H9 (cell line): ENCODE data around the gene PTTG1IP. TPM values are rescaled to one million over a fixed set of nuclear protein-coding genes. Genes with fewer than 3 reads are reported as not detected.

Source experiments
- DNase-seq: peaks from one replicate; pipeline ENCODE4 v3.0.0-alpha.2; 2017
- H2AFZ ChIP-seq: one replicate; pipeline ENCODE4 v1.6.1; 2013; ENCODE audit warnings: mild to moderate bottlenecking, low read length, control low read depth, moderate library complexity
- H2AK5ac ChIP-seq: 2 replicates; pipeline ENCODE4 v1.6.1; 2013; ENCODE audit warnings: low read length, control low read depth, mixed read lengths; ENCODE audit not compliant: insufficient read length
- H2BK120ac ChIP-seq: one replicate; pipeline ENCODE4 v1.6.1; 2013; ENCODE audit warnings: low read depth, mild to moderate bottlenecking, low read length, control low read depth, inconsistent platforms; ENCODE audit not compliant: poor library complexity, severe bottlenecking
- H2BK12ac ChIP-seq: 2 replicates; pipeline ENCODE4 v1.6.1; 2013; ENCODE audit warnings: low read length, control low read depth, mixed read lengths, low read depth; ENCODE audit not compliant: insufficient read length
- H2BK15ac ChIP-seq: 2 replicates; pipeline ENCODE4 v1.6.1; 2013; ENCODE audit warnings: low read depth, low read length, control low read depth
- H2BK20ac ChIP-seq: one replicate; pipeline ENCODE4 v1.6.1; 2013; ENCODE audit warnings: low read depth, mild to moderate bottlenecking, low read length, control low read depth, inconsistent platforms; ENCODE audit not compliant: poor library complexity, severe bottlenecking
- H2BK5ac ChIP-seq: 2 replicates; pipeline ENCODE4 v1.6.1; 2013; ENCODE audit warnings: low read length, control low read depth, mixed read lengths; ENCODE audit not compliant: insufficient read length
- H3K14ac ChIP-seq: 2 replicates; pipeline ENCODE4 v1.6.1; 2013; ENCODE audit warnings: low read length, control low read depth; ENCODE audit not compliant: insufficient read depth
- H3K18ac ChIP-seq: 2 replicates; pipeline ENCODE4 v1.6.1; 2013; ENCODE audit warnings: low read depth, mild to moderate bottlenecking, mixed read lengths, low read length, control low read depth; ENCODE audit not compliant: insufficient read length
- H3K23ac ChIP-seq: 2 replicates; pipeline ENCODE4 v1.6.1; 2013; ENCODE audit warnings: low read length, control low read depth, mixed read lengths, low read depth; ENCODE audit not compliant: insufficient read length
- H3K23me2 ChIP-seq: 2 replicates; pipeline ENCODE4 v1.6.1; 2013; ENCODE audit warnings: low read depth, mild to moderate bottlenecking, mixed read lengths, low read length, control low read depth; ENCODE audit not compliant: insufficient read length, poor library complexity, severe bottlenecking
- H3K27ac ChIP-seq: 2 replicates; pipeline ENCODE4 v1.5.1; 2013; ENCODE audit warnings: low read length, control low read depth, mixed read lengths, low read depth; ENCODE audit not compliant: insufficient read length
- H3K27me3 ChIP-seq: 2 replicates; pipeline ENCODE4 v1.6.1; 2013; ENCODE audit warnings: low read length, control low read depth, inconsistent platforms; ENCODE audit not compliant: insufficient read depth
- H3K4ac ChIP-seq: 2 replicates; pipeline ENCODE4 v1.6.1; 2013; ENCODE audit warnings: low read depth, mild to moderate bottlenecking, control low read depth, inconsistent platforms, low read length, moderate library complexity
- H3K4me1 ChIP-seq: 2 replicates; pipeline ENCODE4 v1.6.1; 2013; ENCODE audit warnings: low read length, control low read depth, inconsistent platforms; ENCODE audit not compliant: insufficient read depth
- H3K4me2 ChIP-seq: 2 replicates; pipeline ENCODE4 v1.6.1; 2013; ENCODE audit warnings: low read length, control low read depth, mixed read lengths; ENCODE audit not compliant: insufficient read length, insufficient read depth
- H3K56ac ChIP-seq: 2 replicates; pipeline ENCODE4 v1.6.1; 2013; ENCODE audit warnings: low read depth, mild to moderate bottlenecking, mixed read lengths, low read length, control low read depth; ENCODE audit not compliant: insufficient read length
- H3K79me1 ChIP-seq: 2 replicates; pipeline ENCODE4 v1.6.1; 2013; ENCODE audit warnings: low read depth, mild to moderate bottlenecking, moderate library complexity, low read length, control low read depth, inconsistent platforms; ENCODE audit not compliant: insufficient read depth, poor library complexity, severe bottlenecking
- H3K79me2 ChIP-seq: 2 replicates; pipeline ENCODE4 v1.6.1; 2013; ENCODE audit warnings: low read length, control low read depth, inconsistent platforms; ENCODE audit not compliant: insufficient read depth
- H3K9ac ChIP-seq: 2 replicates; pipeline ENCODE4 v1.6.1; 2013; ENCODE audit warnings: low read length, control low read depth, mixed read lengths; ENCODE audit not compliant: insufficient read length; ENCODE audit errors: extremely low read depth
- H3K9me3 ChIP-seq: one replicate; pipeline ENCODE4 v1.6.1; 2013; ENCODE audit warnings: low read depth, low read length, inconsistent platforms; ENCODE audit not compliant: control insufficient read depth
- H3T11ph ChIP-seq: one replicate; pipeline ENCODE4 v1.6.1; 2013; ENCODE audit warnings: mild to moderate bottlenecking, low read length, control low read depth, inconsistent platforms
- H4K20me1 ChIP-seq: one replicate; pipeline ENCODE4 v1.6.1; 2013; ENCODE audit not compliant: control insufficient read depth, insufficient read length, insufficient read depth
- H4K5ac ChIP-seq: 2 replicates; pipeline ENCODE4 v1.6.1; 2013; ENCODE audit warnings: low read depth, mild to moderate bottlenecking, mixed read lengths, low read length, control low read depth; ENCODE audit not compliant: insufficient read length
- H4K8ac ChIP-seq: replicated peaks from 2 replicates; pipeline ENCODE4 v1.6.1; 2013; ENCODE audit warnings: low read length, control low read depth, mixed read lengths, low read depth; ENCODE audit not compliant: insufficient read length
- H4K91ac ChIP-seq: 2 replicates; pipeline ENCODE4 v1.6.1; 2013; ENCODE audit warnings: low read depth, mild to moderate bottlenecking, moderate library complexity, mixed read lengths, low read length, control low read depth; ENCODE audit not compliant: insufficient read length
- H3K27ac Mint-ChIP-seq, 3 experiments: 2 replicates in 2 of 3; 3 replicates in 1 of 3; pipeline ENCODE4 v1.8.0; 2020 to 2021; ENCODE audit warnings: mixed read lengths in 3 of 3, mild to moderate bottlenecking in 1 of 3, moderate library complexity in 1 of 3
- H3K27me3 Mint-ChIP-seq: 2 replicates; pipeline ENCODE4 v1.8.0; 2021; ENCODE audit warnings: low read depth, mild to moderate bottlenecking, moderate library complexity, mixed read lengths
- H3K36me3 Mint-ChIP-seq, 3 experiments: 2 replicates in 2 of 3; 3 replicates in 1 of 3; pipeline ENCODE4 v1.8.0; 2020 to 2021; ENCODE audit warnings: low read depth in 3 of 3, mixed read lengths in 3 of 3; ENCODE audit not compliant: insufficient read depth in 1 of 3
- H3K4me1 Mint-ChIP-seq, 2 experiments: 2 replicates each; pipeline ENCODE4 v1.8.0; 2020; ENCODE audit warnings: mixed read lengths in 2 of 2
- H3K4me3 Mint-ChIP-seq, 2 experiments: 2 replicates in 1 of 2; 3 replicates in 1 of 2; pipeline ENCODE4 v1.8.0; 2020 to 2021; ENCODE audit warnings: mild to moderate bottlenecking in 2 of 2, mixed read lengths in 2 of 2, moderate library complexity in 1 of 2
- H3K9me3 Mint-ChIP-seq, 2 experiments: 2 replicates in 1 of 2; 3 replicates in 1 of 2; pipeline ENCODE4 v1.8.0; 2020; ENCODE audit warnings: mild to moderate bottlenecking in 2 of 2, mixed read lengths in 2 of 2, moderate library complexity in 1 of 2
- WGBS: extraction: QIAGEN DNeasy Blood & Tissue Kit; methylation state at CpG from one replicate; pipeline ENCODE4 v1.1.7; 2013; ENCODE audit warnings: missing lambda C conversion rate, low lambda C conversion rate, mixed read lengths; ENCODE audit not compliant: insufficient read length; ENCODE audit errors: extremely low coverage; 5-methylcytosine and 5-hydroxymethylcytosine counted together
- total RNA-seq: library from RNA; stranded (reverse); gene quantifications from 2 replicates; pipeline ENCODE4 v1.2.1, GENCODE V29; 2021
- TF ChIP-seq, protein P1 (sequence below): fragments of 200-600 bp; sonication (generic); conservative IDR thresholded peaks from 3 replicates; pipeline ENCODE4 v1.8.0; 2021; ENCODE audit warnings: antibody characterized with exemption, mild to moderate bottlenecking

Gene PTTG1IP
- total RNA-seq, 1 experiment from 2014 or later, result 107 TPM

DNA sequence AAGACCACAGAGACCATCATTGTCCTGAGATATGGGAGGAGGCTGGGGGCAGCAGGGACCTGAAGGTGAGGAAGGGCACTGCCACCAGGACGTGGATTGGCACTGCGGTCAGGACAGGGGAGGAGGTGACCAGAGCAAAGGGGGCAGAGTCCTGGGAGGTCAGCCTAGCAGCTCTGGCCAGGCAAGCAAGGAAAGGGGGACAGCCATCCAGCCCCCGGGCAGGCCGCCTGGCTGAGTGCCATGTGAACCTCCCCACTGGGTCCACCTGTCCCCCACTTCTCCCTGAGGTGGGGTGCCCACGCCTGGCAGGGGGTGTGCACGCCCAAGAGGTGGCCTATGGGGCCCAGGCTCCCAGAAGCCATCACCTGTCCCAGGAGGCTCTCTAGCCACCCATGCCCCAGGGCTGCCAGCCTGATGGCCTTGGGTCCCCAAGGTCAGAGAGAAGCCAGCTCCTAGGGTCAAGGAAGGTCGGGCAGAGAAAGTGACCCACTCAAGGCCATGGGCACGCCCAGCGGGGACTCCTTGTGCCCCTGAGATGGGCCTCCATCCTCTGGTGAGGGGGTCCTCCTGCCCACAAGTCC, 17.6 kb upstream of the PTTG1IP start:
- Histone ChIP-seq H3K4ac (no peak overlapping the region), H3T11ph (no peak overlapping the region), H3K4me2 (no peak overlapping the region), H3K79me1 (no peaks in the 10 kb centered on the region), H4K5ac (no peak overlapping the region), H2AFZ (no peak overlapping the region), H4K8ac (no peak overlapping the region), H2BK5ac (no peak overlapping the region), H3K4me1 (no peaks in the 10 kb centered on the region), H2AK5ac (no peak overlapping the region), H4K20me1 (no peaks in the 10 kb centered on the region), H3K79me2 (no peaks in the 10 kb centered on the region), H3K27ac (no peak overlapping the region), H2BK20ac (no peak overlapping the region), H3K18ac (no peak overlapping the region), H4K91ac (no peak overlapping the region), H3K14ac (no peak overlapping the region), H3K9ac (no peak overlapping the region), H2BK12ac (no peak overlapping the region), H2BK15ac (no peak overlapping the region), H3K27me3 (no peaks in the 10 kb centered on the region), H3K9me3 (no peaks in the 10 kb centered on the region), H3K23me2 (no peaks in the 10 kb centered on the region), H2BK120ac (no peak overlapping the region), H3K23ac (no peak overlapping the region), H3K56ac (no peak overlapping the region)
- no CpG with 5 or more reads among the region's 9 CpGs for WGBS
- no peak for DNase-seq
- Mint-ChIP-seq H3K9me3 (no peaks in the 10 kb centered on the region; a peak in 1 of 5 replicates), H3K4me3 (no peak overlapping the region; a peak in 1 of 5 replicates), H3K36me3 (no peaks in the 10 kb centered on the region), H3K4me1 (0 out of 4 replicates have a peak, but pooled peaks cover 0 to 3% of the 10 kb centered on the region in 2 experiments), H3K27ac (no peak overlapping the region; a peak in 1 of 7 replicates), H3K27me3 (peaks cover 10% of the 10 kb centered on the region)
- TF ChIP-seq, protein P1, sequence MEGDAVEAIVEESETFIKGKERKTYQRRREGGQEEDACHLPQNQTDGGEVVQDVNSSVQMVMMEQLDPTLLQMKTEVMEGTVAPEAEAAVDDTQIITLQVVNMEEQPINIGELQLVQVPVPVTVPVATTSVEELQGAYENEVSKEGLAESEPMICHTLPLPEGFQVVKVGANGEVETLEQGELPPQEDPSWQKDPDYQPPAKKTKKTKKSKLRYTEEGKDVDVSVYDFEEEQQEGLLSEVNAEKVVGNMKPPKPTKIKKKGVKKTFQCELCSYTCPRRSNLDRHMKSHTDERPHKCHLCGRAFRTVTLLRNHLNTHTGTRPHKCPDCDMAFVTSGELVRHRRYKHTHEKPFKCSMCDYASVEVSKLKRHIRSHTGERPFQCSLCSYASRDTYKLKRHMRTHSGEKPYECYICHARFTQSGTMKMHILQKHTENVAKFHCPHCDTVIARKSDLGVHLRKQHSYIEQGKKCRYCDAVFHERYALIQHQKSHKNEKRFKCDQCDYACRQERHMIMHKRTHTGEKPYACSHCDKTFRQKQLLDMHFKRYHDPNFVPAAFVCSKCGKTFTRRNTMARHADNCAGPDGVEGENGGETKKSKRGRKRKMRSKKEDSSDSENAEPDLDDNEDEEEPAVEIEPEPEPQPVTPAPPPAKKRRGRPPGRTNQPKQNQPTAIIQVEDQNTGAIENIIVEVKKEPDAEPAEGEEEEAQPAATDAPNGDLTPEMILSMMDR, result no peak
